Fibroblast of skin of left quadriceps (primary cell): ENCODE results near the gene ZNF787.
A peak's percentile ranks its signal among the peaks of the same experiment; 100 is the strongest.

ENCODE experiments used
- DNase-seq, 2 experiments: peaks; one replicate each; pipeline ENCODE4 v3.0.0-alpha.2; 2013; ENCODE audit warnings: low read depth in 2 of 2

ZNF787 gene

GRCh38 chr19:56088497-56089215 is 32.4 kb downstream of the ZNF787 start:
- DNase-seq = no peak

- no peak for DNase-seq
These were observed 33.2 kb downstream of the ZNF787 start for GRCh38 chr19:56087647-56088496.

- no peak for DNase-seq
These were observed 34.2 kb downstream of the ZNF787 start for GRCh38 chr19:56086671-56087430.

- no peak for DNase-seq
These were observed 35.4 kb downstream of the ZNF787 start for GRCh38 chr19:56085571-56086275.

GRCh38 chr19:56084835-56085536 is 36.1 kb downstream of the ZNF787 start:
- no peak for DNase-seq

GRCh38 chr19:56083668-56084067 is 37.4 kb downstream of the ZNF787 start:
- DNase-seq = no peak

GRCh38 chr19:56080669-56081401 is 40.3 kb downstream of the ZNF787 start:
- DNase-seq = peak; percentile 41 to 49

GRCh38 chr19:56079609-56080008 is 41.5 kb downstream of the ZNF787 start:
- DNase-seq = no peak

- peak; percentile 17 to 24 for DNase-seq
These were observed 44.6 kb downstream of the ZNF787 start for GRCh38 chr19:56076498-56076897.

- no peak for DNase-seq
These were observed 49.9 kb downstream of the ZNF787 start for GRCh38 chr19:56071151-56071550.

GRCh38 chr19:56069642-56070041 is 51.5 kb downstream of the ZNF787 start:
- DNase-seq = no peak

GRCh38 chr19:56066152-56067023 is 54.7 kb downstream of the ZNF787 start:
- peak in 1 of 2 experiments; percentile 12 for DNase-seq

GRCh38 chr19:56053596-56053995 is 67.5 kb downstream of the ZNF787 start:
- no peak for DNase-seq
